HEK293 (cell line): ENCODE results near the gene TMEM8B.

Experiments used
- CTCF ChIA-PET: fragments of 350-600 bp; formaldehyde crosslinking; extraction: SDS; loops from one replicate; lab custom pipeline; 2021; ENCODE audit warnings: antibody characterized with exemption; lab: Yijun Ruan, JAX
- POLR2A ChIA-PET: fragments of 300-600 bp; formaldehyde crosslinking; extraction: SDS; loops from one replicate; lab custom pipeline; 2020; ENCODE audit warnings: antibody characterized with exemption, inconsistent platforms; lab: Yijun Ruan, JAX
- H3K27ac ChIP-seq: fragments of 200-500 bp; sonication (Bioruptor generic); 2 replicates; pipeline ENCODE4 v1.5.1; 2014; ENCODE audit warnings: low read depth, low read length, control low read depth, inconsistent platforms; ENCODE audit errors: extremely low read depth
- H3K36me3 ChIP-seq, 2 experiments: fragments of 200-500 bp in 1 of 2; sonication (Bioruptor generic) in 1 of 2; 1 replicate in 1 of 2; 2 replicates in 1 of 2; pipeline ENCODE4 v1.5.1; 2014 to 2017; ENCODE audit warnings: inconsistent platforms in 2 of 2, low read length in 2 of 2; ENCODE audit not compliant: control insufficient read depth in 2 of 2, insufficient read depth in 1 of 2
- H3K4me1 ChIP-seq: fragments of 200-500 bp; sonication (Bioruptor generic); 2 replicates; pipeline ENCODE4 v1.5.1; 2014; ENCODE audit warnings: mild to moderate bottlenecking, low read length, inconsistent platforms; ENCODE audit not compliant: control insufficient read depth, insufficient read depth
- H3K4me3 ChIP-seq: 2 replicates; pipeline ENCODE4 v1.5.1; 2011; ENCODE audit warnings: low read depth, mild to moderate bottlenecking, control low read depth, low read length, moderate library complexity
- H3K9me3 ChIP-seq: fragments of 200-500 bp; sonication (Bioruptor generic); 2 replicates; pipeline ENCODE4 v1.5.1; 2014; ENCODE audit warnings: low read depth, low read length, inconsistent platforms; ENCODE audit not compliant: control insufficient read depth, insufficient read depth
- GFI1B ChIP-seq: fragments of 450-650 bp; formaldehyde crosslinking; IDR thresholded peaks from 2 replicates; pipeline ENCODE4 v1.5.1; 2016; ENCODE audit warnings: missing biosample characterization, missing genetic modification characterization
- KLF16 ChIP-seq: fragments of 450-650 bp; formaldehyde crosslinking; IDR thresholded peaks from 2 replicates; pipeline ENCODE4 v1.5.1; 2017; ENCODE audit warnings: missing biosample characterization, missing genetic modification characterization
- MYNN ChIP-seq: fragments of 450-650 bp; formaldehyde crosslinking; IDR thresholded peaks from 2 replicates; pipeline ENCODE4 v1.5.1; 2016; ENCODE audit warnings: missing biosample characterization, missing genetic modification characterization, borderline replicate concordance
- PBX3 ChIP-seq: sonication (generic); formaldehyde crosslinking; IDR thresholded peaks from 2 replicates; pipeline ENCODE4 v1.8.1; 2022; ENCODE audit warnings: mild to moderate bottlenecking, moderate library complexity, missing genetic modification reagents
- PRDM2 ChIP-seq: fragments of 450-650 bp; formaldehyde crosslinking; IDR thresholded peaks from 2 replicates; pipeline ENCODE4 v1.5.1; 2016; ENCODE audit warnings: missing biosample characterization, missing genetic modification characterization, borderline replicate concordance
- ZBTB6 ChIP-seq: fragments of 450-650 bp; formaldehyde crosslinking; IDR thresholded peaks from 2 replicates; pipeline ENCODE4 v1.5.1; 2017; ENCODE audit warnings: missing biosample characterization, missing genetic modification characterization
- ZNF140 ChIP-seq: fragments of 450-650 bp; formaldehyde crosslinking; IDR thresholded peaks from 2 replicates; pipeline ENCODE4 v1.5.1; 2016; ENCODE audit warnings: missing biosample characterization, missing genetic modification characterization
- ZNF266 ChIP-seq: fragments of 450-650 bp; formaldehyde crosslinking; IDR thresholded peaks from 2 replicates; pipeline ENCODE4 v1.5.1; 2016; ENCODE audit warnings: missing biosample characterization, missing genetic modification characterization, low read depth
- ZNF324 ChIP-seq: fragments of 450-650 bp; formaldehyde crosslinking; IDR thresholded peaks from 2 replicates; pipeline ENCODE4 v1.5.1; 2016; ENCODE audit warnings: missing biosample characterization, missing genetic modification characterization
- ZNF645 ChIP-seq: fragments of 450-650 bp; formaldehyde crosslinking; IDR thresholded peaks from 2 replicates; pipeline ENCODE4; 2016; ENCODE audit warnings: missing biosample characterization, missing genetic modification characterization
- ZNF670 ChIP-seq: fragments of 450-650 bp; formaldehyde crosslinking; IDR thresholded peaks from 2 replicates; pipeline ENCODE4 v1.5.1; 2016; ENCODE audit warnings: missing biosample characterization, missing genetic modification characterization, low read depth
- ZNF791 ChIP-seq: fragments of 450-650 bp; formaldehyde crosslinking; IDR thresholded peaks from 2 replicates; pipeline ENCODE4 v1.5.1; 2016; ENCODE audit warnings: missing biosample characterization, missing genetic modification characterization
- ZSCAN16 ChIP-seq: fragments of 450-650 bp; formaldehyde crosslinking; IDR thresholded peaks from 2 replicates; pipeline ENCODE4 v1.5.1; 2016; ENCODE audit warnings: missing biosample characterization, missing genetic modification characterization
- TF ChIP-seq, protein P1 (sequence below): fragments of 450-650 bp; formaldehyde crosslinking; IDR thresholded peaks from 2 replicates; pipeline ENCODE4 v1.5.1; 2016; ENCODE audit warnings: missing biosample characterization, missing genetic modification characterization, borderline replicate concordance
- TF ChIP-seq, protein P2 (sequence below): fragments of 450-650 bp; formaldehyde crosslinking; IDR thresholded peaks from 2 replicates; pipeline ENCODE4 v1.5.1; 2016; ENCODE audit warnings: missing biosample characterization, missing genetic modification characterization
- TF ChIP-seq, protein P3 (sequence below): fragments of 450-650 bp; formaldehyde crosslinking; IDR thresholded peaks from 2 replicates; pipeline ENCODE4 v1.5.1; 2016; ENCODE audit warnings: missing biosample characterization, missing genetic modification characterization

TMEM8B gene

GRCh38 chr9:35835766-35836165 is 6.7 kb downstream of the TMEM8B start:
- ChIA-PET CTCF (interaction anchor here (0.7 to 3.9 kb wide), 15 partner anchors 8 to 137 kb away, joined by 3 to 28 read pairs (median 4); partner anchors contain the start of gene HRCT1), POLR2A (no interaction called here)
- H3K9me3 ChIP-seq, result no peaks in the 10 kb centered on the region
- no peak overlapping the region for H3K27ac ChIP-seq
- peaks cover 0 to 13% of the 10 kb centered on the region in 2 experiments; a peak in 1 of 3 replicates for H3K36me3 ChIP-seq
- no peak overlapping the region for H3K4me3 ChIP-seq
- no peaks in the 10 kb centered on the region; the same call in 1 of the 2 replicates for H3K4me1 ChIP-seq
- no peak for TF ChIP-seq ZSCAN16 (tag by site-specific recombination)
- no peak for TF ChIP-seq ZNF140 (tag by site-specific recombination)
- TF ChIP-seq, protein P1, sequence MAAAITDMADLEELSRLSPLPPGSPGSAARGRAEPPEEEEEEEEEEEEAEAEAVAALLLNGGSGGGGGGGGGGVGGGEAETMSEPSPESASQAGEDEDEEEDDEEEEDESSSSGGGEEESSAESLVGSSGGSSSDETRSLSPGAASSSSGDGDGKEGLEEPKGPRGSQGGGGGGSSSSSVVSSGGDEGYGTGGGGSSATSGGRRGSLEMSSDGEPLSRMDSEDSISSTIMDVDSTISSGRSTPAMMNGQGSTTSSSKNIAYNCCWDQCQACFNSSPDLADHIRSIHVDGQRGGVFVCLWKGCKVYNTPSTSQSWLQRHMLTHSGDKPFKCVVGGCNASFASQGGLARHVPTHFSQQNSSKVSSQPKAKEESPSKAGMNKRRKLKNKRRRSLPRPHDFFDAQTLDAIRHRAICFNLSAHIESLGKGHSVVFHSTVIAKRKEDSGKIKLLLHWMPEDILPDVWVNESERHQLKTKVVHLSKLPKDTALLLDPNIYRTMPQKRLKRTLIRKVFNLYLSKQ (tag by site-specific recombination), result no peak
- TF ChIP-seq ZBTB6 (tag by site-specific recombination), result no peak
- TF ChIP-seq, protein P2, sequence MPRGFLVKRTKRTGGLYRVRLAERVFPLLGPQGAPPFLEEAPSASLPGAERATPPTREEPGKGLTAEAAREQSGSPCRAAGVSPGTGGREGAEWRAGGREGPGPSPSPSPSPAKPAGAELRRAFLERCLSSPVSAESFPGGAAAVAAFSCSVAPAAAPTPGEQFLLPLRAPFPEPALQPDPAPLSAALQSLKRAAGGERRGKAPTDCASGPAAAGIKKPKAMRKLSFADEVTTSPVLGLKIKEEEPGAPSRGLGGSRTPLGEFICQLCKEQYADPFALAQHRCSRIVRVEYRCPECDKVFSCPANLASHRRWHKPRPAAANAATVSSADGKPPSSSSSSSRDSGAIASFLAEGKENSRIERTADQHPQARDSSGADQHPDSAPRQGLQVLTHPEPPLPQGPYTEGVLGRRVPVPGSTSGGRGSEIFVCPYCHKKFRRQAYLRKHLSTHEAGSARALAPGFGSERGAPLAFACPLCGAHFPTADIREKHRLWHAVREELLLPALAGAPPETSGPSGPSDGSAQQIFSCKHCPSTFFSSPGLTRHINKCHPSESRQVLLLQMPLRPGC (tag by site-specific recombination), result no peak
- no peak for TF ChIP-seq ZNF791 (tag by site-specific recombination)
- TF ChIP-seq, protein P3, sequence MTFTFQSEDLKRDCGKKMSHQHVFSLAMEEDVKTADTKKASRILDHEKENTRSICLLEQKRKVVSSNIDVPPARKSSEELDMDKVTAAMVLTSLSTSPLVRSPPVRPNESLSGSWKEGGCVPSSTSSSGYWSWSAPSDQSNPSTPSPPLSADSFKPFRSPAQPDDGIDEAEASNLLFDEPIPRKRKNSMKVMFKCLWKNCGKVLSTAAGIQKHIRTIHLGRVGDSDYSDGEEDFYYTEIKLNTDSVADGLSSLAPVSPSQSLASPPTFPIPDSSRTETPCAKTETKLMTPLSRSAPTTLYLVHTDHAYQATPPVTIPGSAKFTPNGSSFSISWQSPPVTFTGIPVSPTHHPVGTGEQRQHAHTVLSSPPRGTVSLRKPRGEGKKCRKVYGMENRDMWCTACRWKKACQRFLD (tag by site-specific recombination), result no peak
- TF ChIP-seq ZNF324 (tag by site-specific recombination), result no peak
- TF ChIP-seq ZNF670 (tag by site-specific recombination), result no peak
- no peak for TF ChIP-seq ZNF645 (tag by site-specific recombination)
- TF ChIP-seq KLF16 (tag by site-specific recombination), result no peak
- TF ChIP-seq PRDM2, result no peak
- TF ChIP-seq GFI1B (tag by site-specific recombination), result no peak
- no peak for TF ChIP-seq ZNF266 (tag by site-specific recombination)
- no peak for TF ChIP-seq PBX3 (CRISPR knock-in tag)
- TF ChIP-seq MYNN (tag by site-specific recombination), result no peak
